Smooth muscle cell (in vitro differentiated cells): ENCODE measurements around the gene MMRN1. TPM values are rescaled to one million over a fixed set of nuclear protein-coding genes. Genes with fewer than 3 reads are reported as not detected.

Source experiments
- DNase-seq: peaks from one replicate; lab custom pipeline; 2025; ENCODE audit not compliant: unreplicated experiment; lab: John Stamatoyannopoulos, UW
- H2AFZ ChIP-seq: fragments of 200-600 bp; sonication (generic); 2 replicates; pipeline ENCODE4 v1.6.0; 2016; ENCODE audit warnings: antibody characterized with exemption, low read depth, mild to moderate bottlenecking
- H3F3A ChIP-seq: fragments of 200-600 bp; sonication (generic); 2 replicates; pipeline ENCODE4 v1.6.0; 2017; ENCODE audit warnings: antibody characterized with exemption, low read depth
- H3K27ac ChIP-seq: fragments of 200-600 bp; sonication (generic); 2 replicates; pipeline ENCODE4 v1.5.1; 2016; ENCODE audit warnings: low read depth, mild to moderate bottlenecking
- H3K27me3 ChIP-seq: fragments of 200-600 bp; sonication (generic); 2 replicates; pipeline ENCODE4 v1.6.1; 2016; ENCODE audit warnings: low read depth, mild to moderate bottlenecking
- H3K36me3 ChIP-seq: fragments of 200-600 bp; sonication (generic); 2 replicates; pipeline ENCODE4 v1.5.1; 2016; ENCODE audit warnings: low read depth
- H3K4me1 ChIP-seq: fragments of 200-600 bp; sonication (generic); 2 replicates; pipeline ENCODE4 v1.5.1; 2016; ENCODE audit warnings: low read depth
- H3K4me2 ChIP-seq: fragments of 200-600 bp; sonication (generic); 2 replicates; pipeline ENCODE4 v1.6.0; 2016; ENCODE audit warnings: mild to moderate bottlenecking
- H3K4me3 ChIP-seq: fragments of 200-600 bp; sonication (generic); 2 replicates; pipeline ENCODE4 v1.5.1; 2016; ENCODE audit warnings: mild to moderate bottlenecking
- H3K79me2 ChIP-seq: fragments of 200-600 bp; sonication (generic); 2 replicates; pipeline ENCODE4 v1.6.0; 2016; ENCODE audit warnings: low read depth, mild to moderate bottlenecking
- H3K9ac ChIP-seq: fragments of 200-600 bp; sonication (generic); 2 replicates; pipeline ENCODE4 v1.6.0; 2016; ENCODE audit warnings: low read depth
- H3K9me3 ChIP-seq: fragments of 200-600 bp; sonication (generic); replicated peaks from 2 replicates; pipeline ENCODE4 v1.5.1; 2016; ENCODE audit warnings: low read depth
- H4K20me1 ChIP-seq: fragments of 200-600 bp; sonication (generic); 2 replicates; pipeline ENCODE4 v1.6.0; 2016; ENCODE audit warnings: low read depth
- WGBS: methylation state at CpG from one replicate; pipeline ENCODE4 v1.1.7; 2016; ENCODE audit warnings: low lambda C conversion rate; 5-methylcytosine and 5-hydroxymethylcytosine counted together
- polyA plus RNA-seq: library from polyadenylated mRNA; unstranded; fragments of >200 nt; fragmentation: Nextera tagmentation; extraction: Ambion mirVana; gene quantifications from 2 replicates; pipeline ENCODE4 v1.2.1, GENCODE V29; 2016
- total RNA-seq: library from RNA; depleted of rRNA; stranded (reverse); fragments of >200 nt; gene quantifications from 2 replicates; pipeline ENCODE4 v1.2.3, GENCODE V29; 2014
- TF ChIP-seq, protein P1 (sequence below): fragments of 200-600 bp; sonication (generic); IDR thresholded peaks from 2 replicates; pipeline ENCODE4 v1.5.1; 2017; ENCODE audit warnings: borderline replicate concordance, mild to moderate bottlenecking, antibody characterized with exemption; ENCODE audit not compliant: insufficient read depth, poor library complexity, severe bottlenecking

Gene MMRN1
- total and polyA plus RNA-seq, 2 experiments from 2014 or later = 0.04 TPM; not detected in 1

DNA sequence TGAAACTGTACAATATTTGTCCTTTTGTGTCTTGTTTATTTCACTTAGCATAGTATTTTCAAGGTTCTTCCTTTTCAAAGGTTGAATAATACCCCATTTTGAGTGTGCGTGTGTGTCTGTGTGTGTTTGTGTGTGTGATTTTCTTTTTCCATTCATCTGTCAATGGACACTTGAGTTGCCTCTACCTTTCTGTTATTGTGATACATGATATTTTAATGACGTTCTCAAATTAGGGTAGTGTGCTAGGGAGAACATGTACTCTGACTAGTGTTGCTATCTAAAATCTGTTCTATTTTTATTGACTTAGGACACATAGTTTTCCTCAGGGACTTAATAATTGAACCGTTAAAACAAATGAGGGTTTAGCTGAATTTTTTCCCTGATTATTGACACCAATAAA lies 9.9 kb downstream of the MMRN1 start:
- H3K9me3 ChIP-seq = no peaks in the 10 kb centered on the region
- no peaks in the 10 kb centered on the region for H4K20me1 ChIP-seq
- H3K4me2 ChIP-seq = no peak overlapping the region
- H3K27ac ChIP-seq = no peak overlapping the region
- no peak overlapping the region for H3K9ac ChIP-seq
- WGBS = 90% methylated on average over 3 of the region's 3 CpGs
- peaks cover 11% of the 10 kb centered on the region for H3K4me1 ChIP-seq
- TF ChIP-seq, protein P1, sequence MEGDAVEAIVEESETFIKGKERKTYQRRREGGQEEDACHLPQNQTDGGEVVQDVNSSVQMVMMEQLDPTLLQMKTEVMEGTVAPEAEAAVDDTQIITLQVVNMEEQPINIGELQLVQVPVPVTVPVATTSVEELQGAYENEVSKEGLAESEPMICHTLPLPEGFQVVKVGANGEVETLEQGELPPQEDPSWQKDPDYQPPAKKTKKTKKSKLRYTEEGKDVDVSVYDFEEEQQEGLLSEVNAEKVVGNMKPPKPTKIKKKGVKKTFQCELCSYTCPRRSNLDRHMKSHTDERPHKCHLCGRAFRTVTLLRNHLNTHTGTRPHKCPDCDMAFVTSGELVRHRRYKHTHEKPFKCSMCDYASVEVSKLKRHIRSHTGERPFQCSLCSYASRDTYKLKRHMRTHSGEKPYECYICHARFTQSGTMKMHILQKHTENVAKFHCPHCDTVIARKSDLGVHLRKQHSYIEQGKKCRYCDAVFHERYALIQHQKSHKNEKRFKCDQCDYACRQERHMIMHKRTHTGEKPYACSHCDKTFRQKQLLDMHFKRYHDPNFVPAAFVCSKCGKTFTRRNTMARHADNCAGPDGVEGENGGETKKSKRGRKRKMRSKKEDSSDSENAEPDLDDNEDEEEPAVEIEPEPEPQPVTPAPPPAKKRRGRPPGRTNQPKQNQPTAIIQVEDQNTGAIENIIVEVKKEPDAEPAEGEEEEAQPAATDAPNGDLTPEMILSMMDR = no peak
- DNase-seq = no peak
- no peaks in the 10 kb centered on the region for H3F3A ChIP-seq
- H3K27me3 ChIP-seq = no peaks in the 10 kb centered on the region
- no peak overlapping the region for H2AFZ ChIP-seq
- H3K79me2 ChIP-seq = no peaks in the 10 kb centered on the region
- no peak overlapping the region for H3K4me3 ChIP-seq
- no peaks in the 10 kb centered on the region for H3K36me3 ChIP-seq

DNA sequence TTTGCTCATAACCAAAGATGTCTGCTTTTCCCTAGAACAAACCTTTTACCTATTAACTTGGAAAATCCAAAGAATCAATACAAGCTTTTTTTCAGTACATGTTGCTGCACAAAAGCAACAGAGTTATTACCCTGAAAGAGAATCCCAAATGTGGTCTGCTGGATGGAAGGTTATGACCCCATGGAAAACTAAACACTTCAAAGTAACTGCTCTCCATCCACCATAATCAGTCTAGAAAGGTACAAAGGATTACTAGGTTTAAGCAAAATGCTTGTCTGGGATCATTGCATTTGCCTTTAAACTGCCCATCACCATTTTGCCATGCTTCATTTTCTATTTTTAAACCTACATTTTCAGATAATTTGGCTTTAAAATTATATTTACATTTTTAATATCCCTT lies 11.7 kb downstream of the MMRN1 start:
- Histone ChIP-seq H3K36me3 (no peaks in the 10 kb centered on the region), H3K9me3 (no peaks in the 10 kb centered on the region), H3K4me2 (no peak overlapping the region), H3K27me3 (no peaks in the 10 kb centered on the region), H2AFZ (peak overlapping the region; percentile 17), H3K9ac (no peak overlapping the region), H3K4me3 (no peak overlapping the region), H3K27ac (no peak overlapping the region), H3F3A (no peaks in the 10 kb centered on the region), H4K20me1 (no peaks in the 10 kb centered on the region), H3K4me1 (peaks cover 11% of the 10 kb centered on the region), H3K79me2 (no peaks in the 10 kb centered on the region)
- TF ChIP-seq, protein P1 = no peak
- no peak for DNase-seq

DNA sequence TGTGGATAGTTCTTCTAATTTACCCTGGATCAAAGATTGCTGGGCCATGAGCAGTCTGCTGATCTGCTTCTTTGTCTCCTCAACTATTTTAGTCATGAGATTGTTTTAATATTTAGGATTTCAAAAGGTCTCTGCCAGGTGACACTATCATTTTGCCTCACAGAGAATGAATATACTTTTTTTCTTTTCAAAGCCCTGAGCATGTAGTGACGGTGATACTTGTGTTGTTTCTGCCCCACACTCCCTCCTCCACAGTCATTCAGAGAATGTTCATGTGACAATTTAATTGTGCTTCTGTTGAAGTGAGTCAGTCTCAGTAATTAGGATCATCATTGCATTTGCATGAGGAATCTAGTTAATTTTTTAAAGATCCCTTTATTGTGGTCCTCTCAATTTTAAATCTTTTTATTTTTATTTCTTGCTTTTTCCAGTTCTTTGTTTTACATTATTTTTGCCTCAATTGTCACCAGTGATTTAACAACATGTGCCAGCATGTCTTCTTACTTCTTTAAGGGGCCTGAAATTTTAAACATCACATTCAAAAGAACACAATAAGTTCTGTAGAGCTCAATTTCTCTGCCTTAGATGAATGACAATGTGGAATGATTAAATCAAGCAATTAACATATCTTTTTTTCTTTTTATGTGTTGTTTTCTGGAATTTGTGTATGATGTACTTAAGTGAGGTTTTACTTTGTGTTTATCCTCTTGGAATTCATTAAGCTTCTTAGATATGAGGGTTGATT lies 12.3 kb downstream of the MMRN1 start:
- DNase-seq = no peak
- H3K27ac ChIP-seq = no peak overlapping the region
- 18% methylated on average over 1 of the region's 1 CpG for WGBS
- no peaks in the 10 kb centered on the region for H3F3A ChIP-seq
- TF ChIP-seq, protein P1 = no peak
- peak overlapping the region; percentile 17 for H2AFZ ChIP-seq
- no peaks in the 10 kb centered on the region for H4K20me1 ChIP-seq
- no peaks in the 10 kb centered on the region for H3K9me3 ChIP-seq
- H3K9ac ChIP-seq = no peak overlapping the region
- H3K27me3 ChIP-seq = no peaks in the 10 kb centered on the region
- H3K4me3 ChIP-seq = no peak overlapping the region
- no peaks in the 10 kb centered on the region for H3K36me3 ChIP-seq
- peaks cover 11% of the 10 kb centered on the region for H3K4me1 ChIP-seq
- no peak overlapping the region for H3K4me2 ChIP-seq
- no peaks in the 10 kb centered on the region for H3K79me2 ChIP-seq

DNA sequence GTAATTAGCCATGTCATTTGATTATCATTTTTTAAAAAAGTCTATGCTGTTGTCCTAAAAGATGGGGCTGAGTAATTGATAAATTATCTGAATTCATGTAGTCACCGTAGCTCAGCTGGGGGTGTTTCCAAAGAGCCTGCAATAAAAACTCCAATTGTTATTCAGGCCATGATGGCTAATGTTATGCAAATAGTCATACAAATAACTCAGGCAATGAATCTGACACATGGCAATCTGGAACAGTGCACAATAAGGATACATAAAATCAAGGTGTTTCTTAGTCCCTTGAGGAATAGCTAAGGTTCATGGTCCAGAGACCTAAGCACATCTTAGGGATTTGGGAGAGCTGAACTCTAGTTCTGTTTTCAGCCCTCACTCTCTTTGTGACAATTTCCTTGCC lies 15.2 kb downstream of the MMRN1 start:
- no peaks in the 10 kb centered on the region for H3F3A ChIP-seq
- H3K4me1 ChIP-seq = peaks cover 11% of the 10 kb centered on the region
- H2AFZ ChIP-seq = no peak overlapping the region
- no peak for DNase-seq
- H3K79me2 ChIP-seq = no peaks in the 10 kb centered on the region
- no peaks in the 10 kb centered on the region for H3K9me3 ChIP-seq
- H3K4me3 ChIP-seq = no peak overlapping the region
- TF ChIP-seq, protein P1 = no peak
- no peaks in the 10 kb centered on the region for H3K27me3 ChIP-seq
- H3K9ac ChIP-seq = no peak overlapping the region
- no peak overlapping the region for H3K27ac ChIP-seq
- H3K4me2 ChIP-seq = no peak overlapping the region
- 93% methylated on average over 1 of the region's 1 CpG for WGBS
- H3K36me3 ChIP-seq = no peaks in the 10 kb centered on the region
- no peaks in the 10 kb centered on the region for H4K20me1 ChIP-seq
